Activated CD8-positive, alpha-beta memory T cell treated with anti-CD3 and anti-CD28 coated beads for 36 hours (primary cell): Measurements from ENCODE around the gene OR13G1. TPM values are rescaled to one million over a fixed set of nuclear protein-coding genes. Genes with fewer than 3 reads are reported as not detected.

Experiments
- total RNA-seq, 2 experiments: library from RNA; stranded (reverse); gene quantifications; one replicate each; pipeline ENCODE4 v1.2.3, GENCODE V29; 2021

The OR13G1 gene
- total RNA-seq, 2 experiments from 2014 or later = not detected

Other genes with a start within 250 kb of the OR13G1 start
- not detected for gene OR2B11, start 221.6 kb downstream of the OR13G1 start, total RNA-seq
- gene OR2C3, start 143.3 kb downstream of the OR13G1 start, total RNA-seq = not detected
- under 1 TPM; 0.51 to 0.80 TPM for gene GCSAML, start 130.6 kb downstream of the OR13G1 start, total RNA-seq
- not detected for gene OR2G2, start 91.4 kb downstream of the OR13G1 start, total RNA-seq
- not detected for gene OR2G3, start 74.2 kb downstream of the OR13G1 start, total RNA-seq
- gene OR6F1, start 36.9 kb upstream of the OR13G1 start, total RNA-seq = not detected
- gene OR14K1, start 58.9 kb upstream of the OR13G1 start, total RNA-seq = not detected
- not detected for gene OR14A2, start 68.4 kb upstream of the OR13G1 start, total RNA-seq
- gene OR1C1, start 80.8 kb upstream of the OR13G1 start, total RNA-seq = not detected
- gene OR14A16, start 144.4 kb upstream of the OR13G1 start, total RNA-seq = not detected
- gene OR11L1, start 162.2 kb upstream of the OR13G1 start, total RNA-seq = not detected
- under 1 TPM; 0.06 to 0.08 TPM for gene TRIM58, start 177.4 kb upstream of the OR13G1 start, total RNA-seq
- gene OR2W3, start 215.8 kb upstream of the OR13G1 start, total RNA-seq = not detected
- not detected for gene OR2T8, start 240.5 kb upstream of the OR13G1 start, total RNA-seq
- gene OR2AJ1, start 245.2 kb upstream of the OR13G1 start, total RNA-seq = not detected